GM13977 (cell line): ENCODE results near the gene NDEL1.

Source experiments
- DNase-seq: peaks from one replicate; pipeline ENCODE4 v3.0.0; 2012; ENCODE audit warnings: low spot score
- CTCF ChIP-seq: IDR thresholded peaks from 2 replicates; pipeline ENCODE4 v1.5.1; 2012; ENCODE audit warnings: mild to moderate bottlenecking, control low read depth; ENCODE audit not compliant: insufficient read depth; ENCODE audit errors: extremely low read depth, missing control alignments
- in situ Hi-C: fragments of 300-500 bp; cut with MboI; formaldehyde crosslinking; loops from one replicate; pipeline ENCODE4 v1.12.0; 2022; ENCODE audit warnings: low sequenced_read_pairs, low pct_unique_long_range_greater_than_20kb, mixed read lengths, inconsistent platforms; ENCODE audit not compliant: unreplicated experiment

Gene NDEL1

GRCh38 chr17:8412089-8412488 lies 23.6 kb upstream of the NDEL1 start:
- DNase-seq: no peak
- TF ChIP-seq CTCF: no peak
- in situ Hi-C loops: loop anchor here (25.0 kb wide), 2 partner anchors 350 to 575 kb away; partner anchors contain the start of gene SPDYE4

- in situ Hi-C loops: loop anchor here (25.0 kb wide), 2 partner anchors 349 to 574 kb away; partner anchors contain the start of gene SPDYE4
- DNase-seq: no peak
- no peak for TF ChIP-seq CTCF
Observed at GRCh38 chr17:8413328-8413727, 22.4 kb upstream of the NDEL1 start.

- DNase-seq: no peak
- no peak for TF ChIP-seq CTCF
- in situ Hi-C loops: loop anchor here (25.0 kb wide), 2 partner anchors 348 to 573 kb away; partner anchors contain the start of gene SPDYE4
Observed at GRCh38 chr17:8413938-8414337, 21.7 kb upstream of the NDEL1 start.

GRCh38 chr17:8417806-8418205 lies 17.9 kb upstream of the NDEL1 start:
- no peak for TF ChIP-seq CTCF
- in situ Hi-C loops: loop anchor here (25.0 kb wide), 2 partner anchors 344 to 569 kb away; partner anchors contain the start of gene SPDYE4
- no peak for DNase-seq

GRCh38 chr17:8418471-8418870 lies 17.2 kb upstream of the NDEL1 start:
- no peak for DNase-seq
- in situ Hi-C loops: loop anchor here (25.0 kb wide), 2 partner anchors 344 to 569 kb away; partner anchors contain the start of gene SPDYE4

GRCh38 chr17:8419305-8419704 lies 16.4 kb upstream of the NDEL1 start:
- TF ChIP-seq CTCF: no peak
- in situ Hi-C loops: loop anchor here (25.0 kb wide), 2 partner anchors 343 to 568 kb away; partner anchors contain the start of gene SPDYE4
- no peak for DNase-seq

More at GRCh38 chr17:8418471-8418870, 17.2 kb upstream of the NDEL1 start:
- TF ChIP-seq CTCF: no peak
